Liver (tissue), 9 donors: ENCODE results near the gene WDR86. TPM values are rescaled to one million over a fixed set of nuclear protein-coding genes. Genes with fewer than 3 reads are reported as not detected.

Experiments
- DNase-seq: peaks from one replicate; pipeline ENCODE4 v3.0.0-alpha.2; 2017; ENCODE audit warnings: low spot score
- H3K27ac ChIP-seq, 2 donors: one replicate each; pipeline ENCODE4 v1.7.0; 2013; ENCODE audit warnings: inconsistent platforms in 2 of 2, low read length in 2 of 2, control low read depth in 1 of 2, low read depth in 1 of 2, mild to moderate bottlenecking in 1 of 2
- H3K27me3 ChIP-seq, 4 donors: one replicate each; pipeline versions ENCODE4 v1.6.1 to v1.7.0; 2013; ENCODE audit warnings: low read length in 3 of 4, inconsistent platforms in 1 of 4, mild to moderate bottlenecking in 1 of 4, moderate library complexity in 1 of 4; ENCODE audit not compliant: control insufficient read depth in 4 of 4, insufficient read depth in 4 of 4
- H3K36me3 ChIP-seq, 4 donors: one replicate each; pipeline versions ENCODE4 v1.6.1 to v1.7.0; 2013; ENCODE audit warnings: low read length in 3 of 4, mild to moderate bottlenecking in 3 of 4, low read depth in 1 of 4, moderate library complexity in 1 of 4; ENCODE audit not compliant: control insufficient read depth in 4 of 4, insufficient read depth in 3 of 4
- H3K4me1 ChIP-seq, 4 donors: one replicate each; pipeline versions ENCODE4 v1.6.1 to v1.7.0; 2013; ENCODE audit warnings: low read length in 3 of 4, mild to moderate bottlenecking in 3 of 4, moderate library complexity in 1 of 4; ENCODE audit not compliant: control insufficient read depth in 4 of 4, insufficient read depth in 4 of 4
- H3K4me3 ChIP-seq, 3 donors: one replicate each; pipeline versions ENCODE4 v1.6.1 to v1.7.0; 2013; ENCODE audit warnings: low read length in 3 of 3, control low read depth in 1 of 3, low read depth in 1 of 3, mild to moderate bottlenecking in 1 of 3
- H3K9ac ChIP-seq, 2 donors: one replicate each; pipeline ENCODE4 v1.7.0; 2013; ENCODE audit warnings: low read length in 2 of 2, mild to moderate bottlenecking in 2 of 2, moderate library complexity in 2 of 2, control low read depth in 1 of 2, low read depth in 1 of 2
- H3K9me3 ChIP-seq, 4 donors: one replicate each; pipeline versions ENCODE4 v1.6.1 to v1.7.0; 2013; ENCODE audit warnings: low read length in 3 of 4; ENCODE audit not compliant: control insufficient read depth in 4 of 4
- ATF3 ChIP-seq: IDR thresholded peaks from 2 replicates; pipeline ENCODE4 v1.6.1; 2016; ENCODE audit warnings: antibody characterized with exemption
- CTCF ChIP-seq: fragments of 150-350 bp; IDR thresholded peaks from 2 replicates; pipeline ENCODE4 v1.5.1; 2017; ENCODE audit warnings: improper control_type of control experiment, low read depth, low read length; ENCODE audit not compliant: missing input control
- EGR1 ChIP-seq, 2 donors: IDR thresholded peaks; 2 replicates each; pipeline ENCODE4 v1.6.1; 2016 to 2018; ENCODE audit warnings: antibody characterized with exemption in 2 of 2, low read depth in 2 of 2
- FOXA1 ChIP-seq: IDR thresholded peaks from 2 replicates; pipeline ENCODE4 v1.6.1; 2016; ENCODE audit warnings: antibody characterized with exemption
- FOXA2 ChIP-seq: IDR thresholded peaks from 2 replicates; pipeline ENCODE4 v1.6.1; 2016; ENCODE audit warnings: antibody characterized with exemption
- GABPA ChIP-seq, 2 donors: IDR thresholded peaks in 1 of 2; conservative IDR thresholded peaks in 1 of 2; 2 replicates each; pipeline ENCODE4 v1.6.1; 2016; ENCODE audit warnings: antibody characterized with exemption in 2 of 2, mild to moderate bottlenecking in 1 of 2, moderate library complexity in 1 of 2
- HNF4A ChIP-seq, 2 donors: conservative IDR thresholded peaks; 2 replicates each; pipeline ENCODE4 v1.6.1; 2016; ENCODE audit warnings: antibody characterized with exemption in 2 of 2, mild to moderate bottlenecking in 2 of 2
- JUND ChIP-seq, 2 donors: IDR thresholded peaks; 2 replicates each; pipeline ENCODE4 v1.6.1; 2016; ENCODE audit warnings: antibody characterized with exemption in 2 of 2
- RAD21 ChIP-seq, 2 donors: IDR thresholded peaks; 2 replicates each; pipeline ENCODE4 v1.6.1; 2016; ENCODE audit warnings: antibody characterized with exemption in 2 of 2, mild to moderate bottlenecking in 2 of 2
- REST ChIP-seq: IDR thresholded peaks from 2 replicates; pipeline ENCODE4 v1.6.1; 2016; ENCODE audit warnings: antibody characterized with exemption, mild to moderate bottlenecking
- RXRA ChIP-seq, 2 donors: IDR thresholded peaks; 2 replicates each; pipeline ENCODE4 v1.6.1; 2017 to 2018; ENCODE audit warnings: antibody characterized with exemption in 2 of 2, mild to moderate bottlenecking in 1 of 2
- SP1 ChIP-seq: IDR thresholded peaks from 2 replicates; pipeline ENCODE4 v1.6.1; 2018; ENCODE audit warnings: antibody characterized with exemption, mild to moderate bottlenecking
- TAF1 ChIP-seq: conservative IDR thresholded peaks from 2 replicates; pipeline ENCODE4 v1.6.1; 2016; ENCODE audit warnings: antibody characterized with exemption, mild to moderate bottlenecking
- YY1 ChIP-seq: IDR thresholded peaks from 2 replicates; pipeline ENCODE4 v1.6.1; 2016; ENCODE audit warnings: antibody characterized with exemption, mild to moderate bottlenecking
- ZBTB33 ChIP-seq: IDR thresholded peaks from 2 replicates; pipeline ENCODE4 v1.6.1; 2016; ENCODE audit warnings: antibody characterized with exemption
- WGBS: extraction: QIAGEN DNeasy Blood & Tissue Kit; methylation state at CpG from one replicate; pipeline ENCODE4 v1.1.7; 2013; 5-methylcytosine and 5-hydroxymethylcytosine counted together
- polyA plus RNA-seq, 2 donors: library from polyadenylated mRNA; stranded (reverse) in 1 of 2; unstranded in 1 of 2; fragments of 200-250 nt in 1 of 2; fragments of >200 nt in 1 of 2; fragmentation: Nextera tagmentation in 1 of 2; extraction: Ambion mirVana in 1 of 2; gene quantifications; one replicate each; pipeline versions ENCODE4 v1.2.1 to v1.2.3, GENCODE V29; 2013 to 2015
- total RNA-seq, 2 donors: library from RNA; depleted of rRNA; stranded (reverse); fragments of >200 nt; gene quantifications; one replicate each; pipeline ENCODE4 v1.2.3, GENCODE V29; 2014
- TF ChIP-seq, protein P1 (sequence below): IDR thresholded peaks from 2 replicates; pipeline ENCODE4 v1.6.1; 2016; ENCODE audit warnings: antibody characterized with exemption
- donor health status: healthy.
- donor health status: healthy.
- donor health status: healthy.
- donor health status: healthy.
- donor health status: healthy.

The WDR86 gene
- total and polyA plus RNA-seq, 4 donors, result 0.35 to 4.9 (median 0.77) TPM

DNA sequence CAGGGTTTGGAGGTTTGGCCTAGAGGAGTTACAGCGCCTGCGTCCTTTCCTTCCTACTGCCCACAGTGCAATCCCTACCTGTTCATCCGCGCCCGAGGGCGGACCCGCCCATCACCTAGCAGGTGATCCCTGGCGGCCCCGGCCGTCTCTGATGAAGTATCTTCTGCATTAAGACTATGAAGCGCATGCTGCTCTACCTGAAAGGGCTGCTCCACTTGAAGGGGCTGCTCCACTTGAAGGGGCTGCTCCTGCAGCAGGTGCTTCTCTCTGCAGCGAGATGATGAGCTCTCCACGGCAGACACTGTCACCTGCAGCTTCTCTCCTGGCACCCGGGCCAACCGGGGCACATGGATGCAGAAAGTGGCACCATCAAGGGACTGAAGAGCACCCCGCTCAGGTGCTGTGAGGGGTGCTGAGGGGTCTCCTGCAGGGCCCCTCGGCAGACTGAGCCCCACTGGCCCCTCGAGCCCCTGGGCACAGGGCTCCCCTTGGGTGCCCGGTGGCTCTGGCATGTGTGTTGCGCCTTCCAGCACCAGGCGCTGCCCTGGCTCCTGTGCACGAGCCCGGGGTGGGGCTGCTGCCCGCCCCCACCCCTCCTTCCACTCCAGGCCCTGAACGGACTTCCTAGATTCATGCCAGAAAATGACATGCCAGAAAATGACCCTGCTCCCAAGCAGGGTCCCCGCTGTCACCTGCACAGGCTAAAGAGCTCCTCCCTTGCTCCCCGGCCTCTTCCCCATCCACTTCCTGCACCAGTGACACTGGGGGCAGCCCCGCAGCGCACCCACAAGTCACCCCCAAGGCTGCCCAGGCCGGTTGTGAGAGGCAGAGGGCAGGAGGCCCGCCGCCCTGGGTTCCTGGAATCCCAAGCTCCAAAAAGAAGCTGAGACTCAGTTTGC is 29.4 kb downstream of the WDR86 start:
- Histone ChIP-seq H3K9ac (no peak overlapping the region), H3K27ac (no peak overlapping the region), H3K36me3 (peaks cover 3 to 31% (median 16%) of the 10 kb centered on the region in 4 donors), H3K27me3 (peaks cover 0 to 5% (median 0%) of the 10 kb centered on the region in 4 donors), H3K4me1 (peaks cover 2 to 12% (median 6%) of the 10 kb centered on the region in 4 donors), H3K9me3 (no peaks in the 10 kb centered on the region), H3K4me3 (no peak overlapping the region)
- no peak for DNase-seq
- whole genome bisulfite sequencing, result 87% methylated on average over 32 of the region's 32 CpGs
- TF ChIP-seq YY1 (no peak), FOXA2 (no peak), SP1 (no peak), ZBTB33 (no peak), FOXA1 (no peak), GABPA (IDR thresholded peaks at IDR 0.05 in 1 of 2, conservative IDR thresholded peaks at IDR 0.05 in 1 of 2) (no peak), JUND (IDR thresholded peaks at IDR 0.05) (no peak), RAD21 (IDR thresholded peaks at IDR 0.05) (no peak), TAF1 (no peak), EGR1 (IDR thresholded peaks at IDR 0.05; ENCODE audit: low read depth in 2 of 2) (no peak), RXRA (IDR thresholded peaks at IDR 0.05) (no peak)

GRCh38 chr7:151379534-151380198 is 30.2 kb downstream of the WDR86 start:
- no peak overlapping the region for H3K9ac ChIP-seq
- DNase-seq, result no peak
- H3K4me3 ChIP-seq, result no peak overlapping the region
- no peaks in the 10 kb centered on the region for H3K9me3 ChIP-seq
- H3K36me3 ChIP-seq, result peaks cover 3 to 35% (median 18%) of the 10 kb centered on the region in 4 donors
- H3K4me1 ChIP-seq, result peaks cover 2 to 12% (median 6%) of the 10 kb centered on the region in 4 donors
- WGBS, result 94% methylated on average over 25 of the region's 25 CpGs
- TF ChIP-seq RXRA (IDR thresholded peaks at IDR 0.05), result no peak
- TF ChIP-seq HNF4A (conservative IDR thresholded peaks at IDR 0.05), result no peak
- TF ChIP-seq FOXA2, result no peak
- TF ChIP-seq CTCF, result no peak
- TF ChIP-seq REST, result no peak
- no peak for TF ChIP-seq EGR1 (IDR thresholded peaks at IDR 0.05; ENCODE audit: low read depth in 2 of 2)
- no peak for TF ChIP-seq RAD21 (IDR thresholded peaks at IDR 0.05)
- TF ChIP-seq, protein P1, sequence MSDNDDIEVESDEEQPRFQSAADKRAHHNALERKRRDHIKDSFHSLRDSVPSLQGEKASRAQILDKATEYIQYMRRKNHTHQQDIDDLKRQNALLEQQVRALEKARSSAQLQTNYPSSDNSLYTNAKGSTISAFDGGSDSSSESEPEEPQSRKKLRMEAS, result no peak
- TF ChIP-seq ZBTB33, result no peak
- TF ChIP-seq GABPA (IDR thresholded peaks at IDR 0.05 in 1 of 2, conservative IDR thresholded peaks at IDR 0.05 in 1 of 2), result no peak
- TF ChIP-seq ATF3, result no peak
- peaks cover 0 to 5% (median 0%) of the 10 kb centered on the region in 4 donors for H3K27me3 ChIP-seq
- H3K27ac ChIP-seq, result no peak overlapping the region
